RPMI8226 (cell line): ENCODE results near the gene KRT14.
"Not testable (repeated sequence)": the region's sequence is repeated elsewhere in the genome, so short reads cannot be mapped to it uniquely, and the experiment has no call there.

Source experiments
- DNase-seq: peaks from one replicate; pipeline ENCODE4 v3.0.0-alpha.2; 2015

The KRT14 gene

GRCh38 chr17:41600318-41600717 is 13.6 kb upstream of the KRT14 start:
- DNase-seq = no peak

GRCh38 chr17:41599680-41600079 is 13.0 kb upstream of the KRT14 start:
- no peak for DNase-seq

GRCh38 chr17:41595585-41595984 is 8.9 kb upstream of the KRT14 start:
- no peak for DNase-seq

- no peak for DNase-seq
Measured at GRCh38 chr17:41594363-41594915, 7.7 kb upstream of the KRT14 start.

- DNase-seq = peak; percentile 88
Measured at GRCh38 chr17:41593306-41593981, 6.7 kb upstream of the KRT14 start.

- DNase-seq = peak; percentile 33
Measured at GRCh38 chr17:41592601-41593305, 6.1 kb upstream of the KRT14 start.

- DNase-seq = no peak
Measured at GRCh38 chr17:41589301-41589700, 2.6 kb upstream of the KRT14 start.

GRCh38 chr17:41588126-41588810 is 1.6 kb upstream of the KRT14 start:
- DNase-seq = no peak

GRCh38 chr17:41585301-41586056 is 1.2 kb downstream of the KRT14 start:
- DNase-seq = peak; percentile 22

- peak; percentile 80 for DNase-seq
Measured at GRCh38 chr17:41584331-41584927, 2.3 kb downstream of the KRT14 start.

- DNase-seq = no peak
Measured at GRCh38 chr17:41583137-41584127, 3.3 kb downstream of the KRT14 start.

- not testable (repeated sequence) for DNase-seq
Measured at GRCh38 chr17:41582061-41582968, 4.4 kb downstream of the KRT14 start.

- DNase-seq = no peak
Measured at GRCh38 chr17:41581366-41582060, 5.2 kb downstream of the KRT14 start.

GRCh38 chr17:41580687-41581365 is 5.9 kb downstream of the KRT14 start:
- DNase-seq = no peak

- no peak for DNase-seq
Measured at GRCh38 chr17:41580244-41580575, 6.5 kb downstream of the KRT14 start.

GRCh38 chr17:41579484-41580243 is 7.0 kb downstream of the KRT14 start:
- peak; percentile 92 for DNase-seq

GRCh38 chr17:41578971-41579370 is 7.7 kb downstream of the KRT14 start:
- no peak for DNase-seq

GRCh38 chr17:41578538-41578937 is 8.2 kb downstream of the KRT14 start:
- no peak for DNase-seq
